ENCODE data around the gene RBM24.
"Not testable (repeated sequence)": the region's sequence is repeated elsewhere in the genome, so short reads cannot be mapped to it uniquely, and the experiment has no call there.

Gene RBM24

GRCh38 chr6:17289630-17290061, 8.5 kb downstream of the RBM24 start:
- DNase-seq, result peak in 7 of 58 donors; percentile 5 to 38 (median 10)

DNA sequence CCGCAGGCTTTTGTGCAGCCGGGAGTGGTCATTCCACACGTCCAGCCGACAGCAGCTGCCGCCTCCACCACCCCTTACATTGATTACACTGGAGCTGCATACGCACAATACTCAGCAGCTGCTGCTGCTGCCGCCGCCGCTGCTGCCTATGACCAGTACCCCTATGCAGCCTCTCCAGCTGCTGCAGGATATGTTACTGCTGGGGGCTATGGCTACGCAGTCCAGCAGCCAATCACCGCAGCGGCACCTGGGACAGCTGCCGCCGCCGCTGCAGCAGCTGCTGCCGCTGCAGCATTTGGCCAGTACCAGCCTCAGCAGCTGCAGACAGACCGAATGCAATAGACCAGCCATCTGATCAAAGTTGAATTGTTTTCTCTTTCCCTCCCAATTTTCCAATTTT, 10.6 kb downstream of the RBM24 start:
- no peak for DNase-seq

DNA sequence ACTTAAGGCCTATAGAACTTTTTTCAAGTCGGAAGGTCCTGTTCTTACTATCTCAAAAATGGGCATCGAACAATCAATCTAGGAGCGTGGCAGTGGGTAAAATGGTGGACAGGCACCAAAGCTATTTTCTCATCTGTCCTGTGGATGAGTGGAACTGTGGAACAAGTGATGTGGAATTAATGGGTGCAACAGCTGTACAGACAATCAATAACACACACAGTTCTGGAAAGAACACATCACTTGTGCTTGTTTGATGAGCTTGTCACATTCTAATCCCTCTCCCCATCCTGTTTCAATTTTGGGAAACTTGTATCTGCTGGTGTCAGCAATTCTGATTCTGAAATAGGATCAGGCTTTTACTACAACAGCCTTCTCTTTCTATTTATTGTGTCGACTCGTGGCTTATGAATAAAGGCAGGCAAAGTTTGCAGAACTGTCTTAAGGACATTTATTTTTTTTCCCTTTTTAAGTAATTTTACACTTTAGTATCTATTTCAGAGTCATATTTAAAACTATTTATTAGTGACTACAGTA, 11.5 kb downstream of the RBM24 start:
- DNase-seq, result no peak

DNA sequence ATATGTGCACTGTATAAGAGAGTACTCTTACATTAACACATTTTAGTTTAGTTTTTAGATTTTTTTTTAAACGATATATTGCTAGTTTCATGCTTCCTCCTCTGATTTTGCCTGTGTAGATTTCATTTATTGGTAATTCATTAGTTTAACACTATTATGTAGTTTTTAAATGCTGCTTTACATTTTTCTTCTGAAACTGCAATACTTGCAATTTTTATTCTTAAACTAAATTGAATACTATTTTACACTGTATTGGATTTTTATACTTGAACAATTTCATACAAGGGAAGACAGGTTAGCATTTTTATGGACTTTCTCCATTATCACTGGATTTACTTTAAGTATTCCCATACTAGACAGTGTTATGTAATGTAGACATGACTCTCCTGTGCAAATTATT, 12.2 kb downstream of the RBM24 start:
- DNase-seq, result no peak

DNA sequence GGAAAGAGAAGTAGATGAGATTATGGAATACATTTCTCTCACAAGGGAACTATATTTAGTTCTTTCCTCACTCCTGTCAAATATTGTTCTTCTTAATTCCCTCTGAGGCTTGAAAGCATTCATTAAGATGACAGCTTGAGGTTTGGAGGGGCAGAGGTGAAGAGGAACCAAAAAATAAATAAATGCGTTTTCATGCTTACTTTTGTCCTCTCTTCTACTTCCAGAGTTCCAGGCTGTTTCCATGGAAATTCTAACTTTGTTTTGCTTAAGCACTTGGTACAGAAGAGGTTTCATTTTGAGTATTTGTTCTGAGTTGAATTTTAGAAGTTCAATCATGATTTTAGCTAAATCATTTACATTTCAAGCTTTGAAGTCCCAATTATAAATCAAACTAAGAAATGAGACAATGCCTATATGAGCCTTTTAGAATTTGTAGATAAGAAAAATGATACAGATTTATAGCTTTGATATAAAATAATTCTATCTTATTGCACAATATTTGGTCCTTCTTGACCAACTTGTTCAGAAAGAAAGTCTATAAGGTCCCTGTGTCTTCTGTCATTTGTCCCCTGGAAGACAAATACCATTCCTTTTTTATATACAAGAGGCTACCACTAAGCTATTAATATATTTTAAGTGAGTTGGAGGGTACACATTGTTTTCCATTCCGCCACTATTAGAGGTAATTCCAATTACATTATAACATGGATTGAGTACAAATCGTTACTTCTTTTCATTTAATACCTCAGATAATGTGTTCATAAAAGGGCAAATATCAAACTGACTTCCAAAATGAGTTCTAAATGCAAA, 16.3 kb downstream of the RBM24 start:
- no peak for DNase-seq

DNA sequence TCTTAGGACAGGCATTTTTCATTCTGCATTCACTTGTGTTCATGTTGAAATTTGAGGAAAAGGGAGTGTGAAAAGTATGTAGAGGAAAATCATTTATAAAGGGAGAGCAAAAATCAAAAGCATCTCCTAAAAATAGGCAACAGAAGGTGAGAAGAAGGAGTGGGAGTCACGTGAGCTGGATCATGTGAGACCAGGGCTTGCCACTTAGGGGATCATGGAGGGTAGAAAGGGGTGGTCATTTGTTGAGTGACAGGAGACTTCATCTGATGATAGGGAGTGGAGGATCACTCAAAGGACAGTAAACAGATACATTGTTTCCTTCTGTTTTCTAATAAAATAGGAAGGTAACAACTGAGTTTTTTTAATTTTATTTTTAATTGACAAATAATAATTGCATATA, 17.1 kb downstream of the RBM24 start:
- DNase-seq, result no peak

- DNase-seq, result no peak
Measured at GRCh38 chr6:17299222-17299621, 18.1 kb downstream of the RBM24 start.

- no peak for DNase-seq
Measured at GRCh38 chr6:17299750-17300149, 18.6 kb downstream of the RBM24 start.

DNA sequence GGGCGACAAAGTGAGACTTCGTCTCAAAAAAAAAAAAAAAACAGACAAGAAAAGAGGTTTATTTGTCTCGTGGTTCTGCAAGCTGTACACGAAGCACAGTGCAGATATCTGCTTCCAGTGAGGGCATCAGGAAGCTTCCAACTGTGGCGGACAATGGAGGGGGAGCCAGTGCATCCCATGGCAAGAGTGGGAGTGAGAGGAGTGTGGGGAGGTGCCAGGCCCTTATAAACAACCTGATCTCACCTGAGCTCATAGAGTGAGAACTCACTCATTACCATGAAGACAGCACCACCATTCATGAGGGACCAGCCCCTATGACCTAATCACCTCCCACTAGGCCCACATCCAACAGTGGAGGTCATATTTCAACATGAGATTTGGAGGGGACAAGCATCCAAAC, 19.5 kb downstream of the RBM24 start:
- no peak for DNase-seq

- DNase-seq, result no peak
Measured at GRCh38 chr6:17303444-17303843, 22.3 kb downstream of the RBM24 start.

- no peak for DNase-seq
Measured at GRCh38 chr6:17305219-17306001, 24.2 kb downstream of the RBM24 start.

GRCh38 chr6:17311595-17312311, 30.6 kb downstream of the RBM24 start:
- peak in 14 of 58 donors; percentile 1 to 43 (median 12) for DNase-seq

DNA sequence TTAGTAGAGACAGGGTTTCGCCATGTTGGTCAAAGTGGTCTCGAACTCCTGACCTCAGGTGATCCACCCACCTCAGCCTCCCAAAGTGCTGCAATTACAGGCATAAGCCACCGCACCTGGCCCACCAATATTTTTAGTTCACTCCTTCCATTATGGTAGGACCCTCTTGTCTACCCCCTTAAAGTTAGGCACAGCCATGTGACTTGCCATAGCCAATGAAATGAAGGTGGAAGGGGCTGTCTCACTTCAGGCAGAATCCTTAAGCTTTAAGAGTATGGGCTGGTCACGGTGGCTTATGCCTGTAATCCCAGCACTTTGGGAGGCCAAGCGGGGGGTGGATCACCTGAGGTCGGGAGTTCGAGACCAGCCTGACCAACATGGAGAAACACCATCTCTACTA, 32.1 kb downstream of the RBM24 start:
- DNase-seq, result not testable (repeated sequence)

DNA sequence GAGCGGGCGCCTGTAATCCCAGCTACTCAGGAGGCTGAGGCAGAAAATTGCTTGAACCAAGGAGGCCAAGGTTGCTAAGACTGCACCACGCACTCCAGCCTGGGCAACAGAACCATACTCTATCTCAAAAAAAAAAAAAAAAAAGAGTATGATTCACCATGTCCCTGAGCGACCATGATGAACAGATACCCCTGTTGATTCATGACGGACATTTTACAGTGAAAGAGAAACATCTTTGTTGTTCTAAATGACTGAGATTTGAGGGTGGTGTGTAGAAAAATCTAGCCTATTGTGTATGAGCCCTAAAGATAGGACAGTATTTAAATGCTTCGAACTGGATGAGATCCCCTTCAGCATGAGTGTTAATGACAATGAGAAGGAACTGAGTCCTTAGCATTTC, 32.8 kb downstream of the RBM24 start:
- DNase-seq, result no peak

DNA sequence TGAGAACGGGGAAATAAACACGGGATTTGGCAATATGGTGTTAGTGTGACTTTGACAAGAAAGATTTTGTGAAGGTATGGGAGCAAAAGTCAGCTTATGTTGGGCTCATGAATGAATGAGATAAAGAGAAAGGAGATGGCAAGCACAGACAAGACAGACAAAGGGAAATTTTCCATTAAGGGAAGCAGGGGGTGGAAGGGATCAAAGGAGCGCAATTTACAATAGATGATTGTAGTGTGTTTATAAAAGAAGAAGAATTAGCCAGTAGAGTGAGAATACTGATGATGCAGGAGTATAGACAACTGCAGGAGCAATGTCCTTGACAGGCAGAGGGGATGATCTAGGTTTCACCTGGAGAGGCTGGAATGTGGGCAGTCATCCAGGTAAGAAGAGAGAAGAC, 34.1 kb downstream of the RBM24 start:
- DNase-seq, result no peak

GRCh38 chr6:17318435-17319165, 37.4 kb downstream of the RBM24 start:
- DNase-seq, result no peak

DNA sequence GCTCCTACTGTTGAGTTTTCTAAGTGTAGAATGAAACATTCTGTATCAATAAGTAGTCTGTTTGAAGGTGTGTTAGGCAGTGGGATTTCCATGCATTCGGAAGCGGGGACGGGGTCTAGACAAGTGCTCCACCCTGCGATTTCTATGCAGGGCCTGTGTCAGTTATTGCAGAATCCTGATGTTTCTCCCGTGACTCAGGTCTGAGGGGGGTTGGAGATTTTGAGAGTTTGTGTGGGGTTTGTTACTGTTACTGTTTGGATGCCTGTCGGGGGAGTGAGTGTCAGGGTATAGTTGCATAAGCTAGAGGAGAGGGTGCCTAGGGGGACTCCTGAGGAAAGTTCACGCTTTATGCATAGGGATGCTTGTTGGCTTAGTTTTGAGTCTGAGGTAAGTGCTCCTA, 39.1 kb downstream of the RBM24 start:
- not testable (repeated sequence) for DNase-seq

DNA sequence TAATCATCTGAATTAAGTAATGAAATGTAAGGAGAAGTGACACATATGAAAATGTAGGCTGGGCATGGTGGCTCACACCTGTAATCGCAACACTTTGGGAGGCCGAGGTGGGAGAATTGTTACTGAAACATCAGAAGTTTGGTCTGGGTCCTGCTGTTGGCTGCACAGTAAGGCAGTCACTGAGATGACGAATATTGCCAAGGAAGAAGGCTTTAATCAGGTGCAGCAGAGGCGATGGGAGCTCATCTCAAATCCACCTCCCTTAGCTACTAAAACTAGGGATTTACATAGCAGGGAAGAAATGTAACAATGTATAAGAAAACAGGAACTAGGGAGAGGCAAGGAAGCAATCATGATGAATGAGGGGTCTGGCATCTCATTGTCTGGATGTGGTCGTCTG, 50.1 kb downstream of the RBM24 start:
- DNase-seq, result no peak

DNA sequence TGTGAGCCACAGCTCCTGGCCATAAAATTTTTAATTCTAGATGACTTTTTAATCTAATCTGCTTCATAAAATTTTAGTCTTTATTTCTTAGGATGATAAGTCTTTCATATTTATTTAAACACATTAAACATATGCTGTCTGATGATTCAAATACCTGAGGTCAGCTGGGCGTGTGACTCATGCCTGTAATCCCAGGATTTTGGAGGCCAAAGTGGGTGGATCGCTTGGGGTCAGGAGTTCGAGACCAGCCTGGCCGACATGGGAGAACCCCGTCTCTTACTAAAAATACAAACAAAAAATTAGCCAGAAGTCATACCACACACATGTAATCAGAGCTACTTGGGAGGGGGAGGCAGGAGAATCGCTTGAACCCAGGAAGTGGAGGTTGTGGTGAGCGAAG, 53.1 kb downstream of the RBM24 start:
- no peak for DNase-seq

- no peak for DNase-seq
Measured at GRCh38 chr6:17336425-17336824, 55.3 kb downstream of the RBM24 start.

DNA sequence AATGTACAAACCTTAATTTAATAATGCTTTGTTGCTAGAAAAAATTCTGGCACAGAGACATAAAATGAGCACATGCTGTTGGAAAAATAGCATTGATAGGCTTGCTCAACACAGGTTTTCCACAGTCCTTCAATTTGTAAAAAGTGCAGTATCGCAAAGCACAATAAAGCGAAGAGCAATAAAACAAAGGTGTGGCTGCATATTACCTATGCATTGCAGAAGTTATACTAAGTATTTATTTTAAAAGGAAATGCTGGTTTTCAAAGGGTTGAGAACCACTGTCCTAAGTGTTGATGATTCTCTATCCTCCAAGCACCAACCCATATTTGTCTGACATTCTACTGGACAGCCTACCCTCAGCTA, 58.1 kb downstream of the RBM24 start:
- no peak for DNase-seq
